ENCODE data around the gene TCF7L2. TPM values are rescaled to one million over a fixed set of nuclear protein-coding genes. Genes with fewer than 3 reads are reported as not detected.
A peak's percentile ranks its signal among the peaks of the same experiment; 100 is the strongest.
"Not testable (repeated sequence)": the region's sequence is repeated elsewhere in the genome, so short reads cannot be mapped to it uniquely, and the experiment has no call there.

The TCF7L2 gene
- total and polyA plus RNA-seq, 8 donors, result 6.7 to 179 (median 61.7) TPM

DNA sequence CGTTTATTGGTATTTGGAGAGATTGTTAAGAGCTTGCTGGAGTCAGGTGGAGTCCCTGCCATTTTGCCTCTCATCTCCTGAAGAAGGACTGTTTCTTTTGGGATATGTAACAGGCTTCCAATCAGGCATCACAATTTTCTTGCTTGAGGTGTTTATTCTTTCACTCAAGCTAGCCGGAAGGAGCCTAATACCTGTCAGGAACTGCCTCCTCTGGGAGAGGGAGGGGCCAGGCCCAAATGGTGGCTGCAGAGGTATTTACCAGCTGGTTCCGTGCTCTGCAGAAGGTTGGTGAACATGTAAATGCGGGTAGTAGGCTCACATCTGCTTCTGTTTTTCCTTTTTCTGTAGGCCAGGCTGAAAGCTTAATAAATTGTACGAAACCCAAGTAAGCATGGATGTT is 114.0 kb downstream of the TCF7L2 start:
- H3K27me3 ChIP-seq, result no peaks in the 10 kb centered on the region
- peaks cover 57 to 95% (median 79%) of the 10 kb centered on the region in 4 donors for H3K4me1 ChIP-seq
- no peak for DNase-seq
- H3K36me3 ChIP-seq, result peaks cover 0 to under 1% (median 0%) of the 10 kb centered on the region in 4 donors
- intact Hi-C loops (cut with DNase I; ENCODE audit: low total_unique reads), result no loop called here
- H3K27ac ChIP-seq, result peak overlapping the region in 2 of 5 donors; percentile 43 to 50
- H3K4me3 ChIP-seq, result no peak overlapping the region
- H3K9me3 ChIP-seq, result no peaks in the 10 kb centered on the region
- 75 to 93% (median 83%) methylated on average over 5 of the region's 5 CpGs for WGBS, 5 donors
- TF ChIP-seq EP300 (IDR thresholded peaks at IDR 0.05) (no peak), POLR2AphosphoS5 (IDR thresholded peaks at IDR 0.05) (no peak), POLR2A (IDR thresholded peaks at IDR 0.05) (no peak)
- TF ChIP-seq, protein P1, sequence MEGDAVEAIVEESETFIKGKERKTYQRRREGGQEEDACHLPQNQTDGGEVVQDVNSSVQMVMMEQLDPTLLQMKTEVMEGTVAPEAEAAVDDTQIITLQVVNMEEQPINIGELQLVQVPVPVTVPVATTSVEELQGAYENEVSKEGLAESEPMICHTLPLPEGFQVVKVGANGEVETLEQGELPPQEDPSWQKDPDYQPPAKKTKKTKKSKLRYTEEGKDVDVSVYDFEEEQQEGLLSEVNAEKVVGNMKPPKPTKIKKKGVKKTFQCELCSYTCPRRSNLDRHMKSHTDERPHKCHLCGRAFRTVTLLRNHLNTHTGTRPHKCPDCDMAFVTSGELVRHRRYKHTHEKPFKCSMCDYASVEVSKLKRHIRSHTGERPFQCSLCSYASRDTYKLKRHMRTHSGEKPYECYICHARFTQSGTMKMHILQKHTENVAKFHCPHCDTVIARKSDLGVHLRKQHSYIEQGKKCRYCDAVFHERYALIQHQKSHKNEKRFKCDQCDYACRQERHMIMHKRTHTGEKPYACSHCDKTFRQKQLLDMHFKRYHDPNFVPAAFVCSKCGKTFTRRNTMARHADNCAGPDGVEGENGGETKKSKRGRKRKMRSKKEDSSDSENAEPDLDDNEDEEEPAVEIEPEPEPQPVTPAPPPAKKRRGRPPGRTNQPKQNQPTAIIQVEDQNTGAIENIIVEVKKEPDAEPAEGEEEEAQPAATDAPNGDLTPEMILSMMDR (IDR thresholded peaks at IDR 0.05), result no peak

DNA sequence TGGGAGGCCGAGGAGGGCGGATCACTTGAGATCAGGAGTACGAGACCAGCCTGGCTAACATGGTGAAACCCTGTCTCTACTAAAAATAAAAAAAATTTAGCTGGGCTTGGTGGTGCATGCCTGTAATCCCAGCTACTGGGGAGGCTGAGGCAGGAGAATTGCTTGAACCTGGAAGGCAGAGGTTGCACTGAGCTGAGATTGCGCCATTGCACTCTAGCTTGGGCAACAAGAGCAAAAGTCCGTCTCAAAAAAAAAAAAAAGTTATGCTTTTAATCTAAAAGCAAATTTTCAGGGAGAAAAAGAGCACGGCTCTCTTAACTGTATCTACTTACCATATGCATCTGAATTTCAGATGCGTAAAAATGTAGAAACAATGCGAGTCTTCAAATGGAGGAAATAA is 116.1 kb downstream of the TCF7L2 start:
- DNase-seq; H3K4me3 ChIP-seq; H3K27ac ChIP-seq; H3K36me3 ChIP-seq; H3K27me3 ChIP-seq; intact Hi-C loops (cut with DNase I; ENCODE audit: low total_unique reads); H3K9me3 ChIP-seq: not testable (repeated sequence)
- peaks cover 36 to 83% (median 63%) of the 10 kb centered on the region in 4 donors for H3K4me1 ChIP-seq
- WGBS, 5 donors, result 87 to 96% (median 95%) methylated on average over 8 of the region's 8 CpGs

DNA sequence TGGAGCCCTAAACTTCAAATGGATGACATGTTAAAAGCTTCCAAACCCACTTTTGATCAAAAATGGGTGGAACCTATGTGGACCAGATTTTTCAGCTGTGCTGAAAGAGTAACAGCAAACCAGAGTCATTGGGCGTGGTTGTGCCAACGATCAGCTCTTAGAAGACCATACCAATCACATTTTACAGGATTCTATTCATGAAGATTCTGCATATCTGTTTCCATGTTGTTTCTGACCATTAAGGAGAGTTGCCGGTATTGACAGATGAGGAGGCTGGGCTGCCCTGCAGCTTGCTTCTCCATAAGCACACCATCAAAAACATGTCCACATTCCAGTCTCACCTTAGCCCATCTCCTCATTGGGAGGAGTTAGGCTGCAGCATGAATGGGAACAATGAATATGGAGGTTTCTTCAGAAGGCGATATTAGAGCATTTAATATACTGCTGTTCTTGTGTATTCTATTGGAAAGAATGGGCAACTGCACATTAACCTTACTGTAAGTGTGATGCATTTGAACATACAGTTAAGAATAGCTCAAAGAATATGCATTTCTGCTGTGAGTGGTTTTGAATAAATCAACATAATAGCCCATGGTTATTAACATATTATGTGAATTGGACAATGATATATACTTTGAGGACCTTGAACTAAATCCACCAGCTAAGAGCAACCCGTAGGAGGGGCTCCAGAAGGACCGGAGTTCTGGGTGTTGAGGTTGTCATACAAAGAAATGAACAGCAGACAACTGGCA is 116.7 kb downstream of the TCF7L2 start:
- H3K4me3 ChIP-seq, result no peak overlapping the region
- H3K9me3 ChIP-seq, result no peaks in the 10 kb centered on the region
- TF ChIP-seq POLR2A (IDR thresholded peaks at IDR 0.05), result no peak
- DNase-seq, result no peak
- H3K27me3 ChIP-seq, result no peaks in the 10 kb centered on the region
- intact Hi-C loops (cut with DNase I; ENCODE audit: low total_unique reads), result no loop called here
- H3K36me3 ChIP-seq, result peaks cover 0 to 8% (median 3%) of the 10 kb centered on the region in 4 donors
- peaks cover 37 to 83% (median 62%) of the 10 kb centered on the region in 4 donors for H3K4me1 ChIP-seq
- peak overlapping the region in 3 of 5 donors; percentile 12 to 57 (median 35) for H3K27ac ChIP-seq
- WGBS, 5 donors, result 82 to 92% (median 92%) methylated on average over 6 of the region's 6 CpGs

DNA sequence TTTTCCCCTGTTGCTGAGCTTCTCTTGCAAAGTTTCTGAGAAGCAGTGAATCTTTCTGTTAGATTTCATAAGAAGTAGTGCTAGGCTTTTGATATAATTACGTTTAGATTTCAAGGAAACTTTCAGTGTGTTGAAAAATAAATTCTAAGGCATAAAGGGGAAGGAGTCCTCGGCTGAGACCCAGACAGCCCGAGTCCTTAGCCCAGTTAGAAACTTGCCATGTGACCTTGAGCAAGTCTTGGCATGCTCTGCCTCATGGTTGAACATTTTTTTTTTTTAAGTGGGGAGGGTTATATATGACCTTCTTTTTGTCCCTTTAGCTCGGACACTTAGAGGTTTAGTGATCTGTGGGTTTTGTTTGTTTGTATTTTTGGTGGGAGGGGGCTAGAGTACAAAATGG is 117.5 kb downstream of the TCF7L2 start:
- no peak for DNase-seq
- 31 to 60% (median 45%) methylated on average over 4 of the region's 4 CpGs for WGBS, 5 donors
- H3K36me3 ChIP-seq, result peaks cover 0 to 8% (median 3%) of the 10 kb centered on the region in 4 donors
- TF ChIP-seq, protein P1 (IDR thresholded peaks at IDR 0.05), result no peak
- intact Hi-C loops (cut with DNase I; ENCODE audit: low total_unique reads), result no loop called here
- peak overlapping the region in 4 of 5 donors; percentile 12 to 57 (median 30) for H3K27ac ChIP-seq
- no peaks in the 10 kb centered on the region for H3K9me3 ChIP-seq
- no peak overlapping the region for H3K4me3 ChIP-seq
- H3K4me1 ChIP-seq, result peaks cover 40 to 83% (median 62%) of the 10 kb centered on the region in 4 donors
- H3K27me3 ChIP-seq, result no peaks in the 10 kb centered on the region

DNA sequence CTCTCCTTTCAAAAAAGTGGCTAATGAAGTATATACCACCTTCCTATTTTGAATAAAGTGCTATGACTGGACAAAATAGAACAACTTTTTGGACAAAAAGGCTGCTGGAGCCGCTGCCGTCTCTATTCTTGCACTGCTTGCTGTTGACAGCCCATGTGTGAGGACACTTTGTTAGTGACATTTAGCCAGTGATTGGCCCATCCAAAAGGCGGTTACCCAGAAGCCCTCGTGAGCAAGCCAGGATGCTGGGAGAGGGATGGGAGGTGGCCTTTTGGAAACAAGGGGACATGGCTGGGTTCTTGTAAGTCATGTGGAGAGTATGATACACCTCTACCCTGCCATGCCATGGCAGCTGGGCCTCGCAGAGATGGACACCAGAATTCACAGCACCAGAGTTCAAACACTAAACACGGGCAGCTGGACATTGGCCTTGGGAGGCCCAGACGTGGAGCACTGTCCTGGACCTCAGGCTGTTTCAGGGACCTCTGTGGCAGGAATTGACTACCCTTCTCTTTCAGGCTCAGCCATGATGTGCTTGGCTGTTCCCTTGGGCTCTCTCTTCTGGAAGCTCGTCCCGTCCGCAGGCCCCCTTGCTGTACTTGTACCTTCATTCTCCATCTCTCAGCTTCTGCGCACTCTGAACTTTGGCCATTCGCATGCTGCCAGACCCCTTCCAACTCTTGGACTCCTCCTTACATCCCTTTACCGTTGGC is 118.3 kb downstream of the TCF7L2 start:
- DNase-seq, result no peak
- no peaks in the 10 kb centered on the region for H3K27me3 ChIP-seq
- peaks cover 0 to 8% (median 3%) of the 10 kb centered on the region in 4 donors for H3K36me3 ChIP-seq
- intact Hi-C loops (cut with DNase I; ENCODE audit: low total_unique reads), result no loop called here
- no peaks in the 10 kb centered on the region for H3K9me3 ChIP-seq
- no peak overlapping the region for H3K4me3 ChIP-seq
- peaks cover 38 to 81% (median 66%) of the 10 kb centered on the region in 4 donors for H3K4me1 ChIP-seq
- no peak for TF ChIP-seq POLR2AphosphoS5 (IDR thresholded peaks at IDR 0.05)
- no peak for TF ChIP-seq POLR2A (IDR thresholded peaks at IDR 0.05)
- TF ChIP-seq EP300 (IDR thresholded peaks at IDR 0.05), result no peak
- TF ChIP-seq, protein P1 (IDR thresholded peaks at IDR 0.05), result no peak
- H3K27ac ChIP-seq, result peak overlapping the region in 2 of 5 donors; percentile 35 to 57
- WGBS, 5 donors, result 94 to 96% (median 95%) methylated on average over 13 of the region's 13 CpGs

Data from stomach (tissue), 9 donors.